ENCODE data around the gene MAML2. TPM values are rescaled to one million over a fixed set of nuclear protein-coding genes. Genes with fewer than 3 reads are reported as not detected.
A peak's percentile ranks its signal among the peaks of the same experiment; 100 is the strongest.
"Not testable (repeated sequence)": the region's sequence is repeated elsewhere in the genome, so short reads cannot be mapped to it uniquely, and the experiment has no call there.

Gene MAML2
- total RNA-seq, 2 experiments from 2014 or later, result 19.2 to 19.3 TPM

DNA sequence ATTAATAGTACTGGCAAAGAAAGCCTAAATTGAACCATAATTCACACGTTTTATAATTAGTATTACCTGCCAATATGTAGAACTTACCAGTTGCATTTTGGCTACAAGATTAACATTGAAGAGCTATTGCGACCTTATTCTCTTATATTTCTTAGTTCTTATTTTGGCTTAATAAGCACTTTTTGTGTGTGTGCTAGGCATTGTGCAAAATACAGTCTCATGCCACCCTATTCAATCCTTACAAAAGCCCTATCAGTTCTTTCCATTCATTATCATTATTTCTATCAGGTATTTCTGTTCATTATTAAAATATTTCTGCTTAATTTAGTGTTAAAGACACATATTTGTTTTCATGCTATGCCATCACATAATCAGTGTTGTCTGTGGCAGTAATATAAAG lies 41.2 kb downstream of the MAML2 start:
- no peak for DNase-seq
- Mint-ChIP-seq H3K4me3 (no peak overlapping the region), H3K27me3 (no peaks in the 10 kb centered on the region), H3K4me1 (peaks cover 17% of the 10 kb centered on the region), H3K27ac (no peak overlapping the region), H3K36me3 (ENCODE audit: low read depth) (peaks cover 6% of the 10 kb centered on the region), H3K9me3 (no peaks in the 10 kb centered on the region)
- ChIA-PET CTCF (no interaction called here), POLR2A (no interaction called here)

DNA sequence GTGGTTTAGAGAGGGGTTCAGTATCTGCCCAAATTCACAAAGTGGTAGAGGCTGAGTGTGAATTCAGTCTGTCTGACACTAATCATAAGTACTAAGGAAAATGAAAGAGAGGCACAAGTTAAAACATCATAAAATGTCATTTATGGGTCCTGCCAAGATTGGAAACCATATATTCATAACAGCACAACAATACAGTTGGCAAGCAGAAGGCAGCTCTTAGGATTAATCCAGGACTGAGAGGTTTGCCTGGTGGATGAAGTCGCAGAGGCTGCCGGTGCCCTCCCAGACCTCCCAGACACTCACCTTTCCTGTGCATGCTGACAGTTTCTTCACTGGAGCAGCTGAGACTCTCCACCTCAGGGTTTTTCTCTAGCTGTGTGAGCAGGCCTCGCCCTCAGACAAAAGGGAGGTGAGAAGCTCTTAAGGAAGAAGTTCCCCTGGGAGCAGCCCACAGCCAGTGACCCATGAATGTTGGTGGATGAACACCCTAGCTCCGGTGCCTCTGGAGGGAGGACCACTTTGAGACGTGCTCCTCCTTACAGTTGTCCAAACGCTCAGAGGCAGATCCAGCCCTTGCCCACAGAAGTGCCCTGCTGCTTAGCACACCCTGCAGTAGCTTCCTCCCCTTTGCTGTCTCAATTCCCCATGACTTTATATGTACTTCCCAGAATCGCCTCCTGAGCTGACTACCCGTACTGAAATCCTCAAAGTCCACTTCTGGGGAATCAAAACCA lies 43.7 kb downstream of the MAML2 start:
- CTCF ChIA-PET, result interaction anchor here (1.2 kb wide), 1 partner anchor 43 kb away, joined by 3 read pairs; no protein-coding TSS in a partner anchor
- H3K27ac Mint-ChIP-seq, result peak overlapping the region; percentile 58

DNA sequence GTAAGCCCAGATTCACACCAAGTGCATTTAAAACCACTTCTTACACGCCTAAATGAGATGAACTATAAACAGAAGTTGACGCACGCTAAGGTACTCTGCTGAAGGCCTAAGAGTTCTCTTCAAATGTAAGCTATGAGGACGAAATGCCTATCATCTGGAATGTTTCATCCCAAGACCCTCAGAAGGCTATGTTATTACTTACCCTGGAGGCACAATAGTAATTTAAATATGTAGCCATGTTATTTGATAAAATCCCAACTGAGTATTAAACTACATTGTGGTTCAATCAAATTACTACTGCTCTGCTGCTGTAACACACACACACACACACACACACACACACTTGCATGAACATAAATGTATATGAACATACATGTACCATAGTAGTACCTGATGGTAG lies 47.6 kb downstream of the MAML2 start:
- no peaks in the 10 kb centered on the region for H3K27me3 Mint-ChIP-seq
- ChIA-PET POLR2A (interaction anchor here (0.7 to 1.2 kb wide), 3 partner anchors 36 to 48 kb away, joined by 3 read pairs; partner anchors contain the start of gene MAML2), CTCF (interaction anchor here (4.1 kb wide), 1 partner anchor 48 kb away, joined by 18 read pairs; the partner anchor contains the start of gene MAML2)
- no peak for DNase-seq
- H3K9me3 Mint-ChIP-seq, result no peaks in the 10 kb centered on the region
- H3K27ac Mint-ChIP-seq, result no peak overlapping the region
- H3K4me1 Mint-ChIP-seq, result peaks cover 42% of the 10 kb centered on the region
- H3K36me3 Mint-ChIP-seq (ENCODE audit: low read depth), result peaks cover 23% of the 10 kb centered on the region
- no peak overlapping the region for H3K4me3 Mint-ChIP-seq

More for the DNA sequence above, 43.7 kb downstream of the MAML2 start:
- Mint-ChIP-seq H3K4me3 (no peak overlapping the region), H3K36me3 (ENCODE audit: low read depth) (peaks cover 9% of the 10 kb centered on the region), H3K27me3 (no peaks in the 10 kb centered on the region), H3K4me1 (peaks cover 25% of the 10 kb centered on the region), H3K9me3 (no peaks in the 10 kb centered on the region)
- POLR2A ChIA-PET, result no interaction called here
- no peak for DNase-seq

DNA sequence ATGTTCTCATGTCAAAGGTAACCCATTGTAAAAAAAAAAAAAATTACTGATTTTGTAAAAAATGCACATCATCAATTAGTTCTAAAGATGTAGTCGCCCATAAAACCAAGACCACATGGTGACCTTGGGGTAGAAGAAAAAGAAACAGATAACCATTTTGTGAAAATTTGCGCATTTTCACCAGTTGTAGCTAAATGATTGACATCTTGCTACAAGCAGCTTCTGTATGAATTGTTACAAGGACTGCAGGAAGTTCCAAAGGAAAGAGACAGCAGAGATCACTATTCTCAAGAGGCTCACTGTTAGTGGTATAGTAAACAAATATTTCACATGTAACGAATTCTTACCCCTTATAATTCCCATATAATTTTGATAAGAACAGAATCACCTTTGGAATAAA lies 48.7 kb downstream of the MAML2 start:
- H3K4me3 Mint-ChIP-seq, result no peak overlapping the region
- H3K27me3 Mint-ChIP-seq, result no peaks in the 10 kb centered on the region
- ChIA-PET POLR2A (interaction anchor here (0.7 to 1.2 kb wide), 4 partner anchors 37 to 51 kb away, joined by 3 to 4 read pairs (median 3); partner anchors contain the start of gene MAML2), CTCF (interaction anchor here (1.0 to 4.1 kb wide), 2 partner anchors 49 to 51 kb away, joined by 3 to 18 read pairs; partner anchors contain the start of gene MAML2)
- H3K36me3 Mint-ChIP-seq (ENCODE audit: low read depth), result peaks cover 17% of the 10 kb centered on the region
- H3K4me1 Mint-ChIP-seq, result peaks cover 45% of the 10 kb centered on the region
- H3K27ac Mint-ChIP-seq, result peak overlapping the region; percentile 13
- H3K9me3 Mint-ChIP-seq, result no peaks in the 10 kb centered on the region
- DNase-seq, result no peak

DNA sequence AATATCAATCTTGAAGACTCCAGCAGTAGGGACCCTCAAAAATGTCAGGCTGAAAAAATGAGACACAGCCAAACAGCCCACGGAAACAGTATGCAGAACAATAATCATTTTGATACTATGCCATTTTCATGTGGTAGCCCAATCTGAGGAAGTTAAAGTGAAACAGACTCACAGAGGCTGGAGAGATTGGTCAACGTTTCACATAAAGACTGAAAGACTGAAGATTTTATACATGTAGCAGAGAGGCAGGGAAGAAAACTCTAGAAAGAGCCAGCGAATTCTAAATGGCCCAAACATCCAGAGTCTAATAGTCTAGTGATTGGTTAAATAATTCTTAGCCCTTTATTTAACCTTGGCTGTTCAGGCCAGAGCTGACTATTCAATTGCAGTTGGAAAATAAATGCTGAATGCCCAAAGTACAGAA lies 49.4 kb downstream of the MAML2 start:
- Mint-ChIP-seq H3K4me1 (peaks cover 49% of the 10 kb centered on the region), H3K4me3 (peak overlapping the region; percentile 30), H3K27ac (peak overlapping the region; percentile 13), H3K27me3 (no peaks in the 10 kb centered on the region), H3K36me3 (ENCODE audit: low read depth) (peaks cover 17% of the 10 kb centered on the region), H3K9me3 (no peaks in the 10 kb centered on the region)
- ChIA-PET POLR2A (interaction anchor here (0.9 to 1.2 kb wide), 2 partner anchors 45 to 50 kb away, joined by 3 to 4 read pairs; partner anchors contain the start of gene MAML2), CTCF (interaction anchor here (1.0 to 4.1 kb wide), 2 partner anchors 50 kb away, joined by 3 to 18 read pairs; partner anchors contain the start of gene MAML2)
- DNase-seq, result no peak

DNA sequence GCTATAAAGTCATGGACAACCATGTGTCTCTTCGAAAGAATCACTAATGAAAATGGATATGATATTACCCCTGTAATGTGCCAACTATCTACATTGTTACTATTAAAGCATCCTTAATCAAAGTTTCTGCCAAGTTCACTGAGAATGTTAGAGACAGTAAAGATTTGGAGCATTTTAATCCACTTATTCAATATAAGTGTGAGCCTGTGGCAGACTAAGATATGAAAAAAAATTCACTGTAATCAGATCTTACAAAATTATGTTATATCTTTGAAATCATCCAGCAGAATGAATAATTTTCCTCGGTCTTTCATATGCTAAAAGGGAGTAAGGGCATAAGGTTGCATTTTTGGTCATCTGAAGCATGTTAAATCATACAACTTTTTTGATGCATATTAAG lies 49.9 kb downstream of the MAML2 start:
- ChIA-PET POLR2A (interaction anchor here (1.5 kb wide), 1 partner anchor 46 kb away, joined by 3 read pairs; no protein-coding TSS in a partner anchor), CTCF (interaction anchor here (4.1 kb wide), 1 partner anchor 50 kb away, joined by 18 read pairs; the partner anchor contains the start of gene MAML2)
- Mint-ChIP-seq H3K4me1 (peaks cover 48% of the 10 kb centered on the region), H3K36me3 (ENCODE audit: low read depth) (peaks cover 18% of the 10 kb centered on the region), H3K27ac (no peak overlapping the region), H3K27me3 (no peaks in the 10 kb centered on the region), H3K4me3 (no peak overlapping the region), H3K9me3 (no peaks in the 10 kb centered on the region)
- no peak for DNase-seq

DNA sequence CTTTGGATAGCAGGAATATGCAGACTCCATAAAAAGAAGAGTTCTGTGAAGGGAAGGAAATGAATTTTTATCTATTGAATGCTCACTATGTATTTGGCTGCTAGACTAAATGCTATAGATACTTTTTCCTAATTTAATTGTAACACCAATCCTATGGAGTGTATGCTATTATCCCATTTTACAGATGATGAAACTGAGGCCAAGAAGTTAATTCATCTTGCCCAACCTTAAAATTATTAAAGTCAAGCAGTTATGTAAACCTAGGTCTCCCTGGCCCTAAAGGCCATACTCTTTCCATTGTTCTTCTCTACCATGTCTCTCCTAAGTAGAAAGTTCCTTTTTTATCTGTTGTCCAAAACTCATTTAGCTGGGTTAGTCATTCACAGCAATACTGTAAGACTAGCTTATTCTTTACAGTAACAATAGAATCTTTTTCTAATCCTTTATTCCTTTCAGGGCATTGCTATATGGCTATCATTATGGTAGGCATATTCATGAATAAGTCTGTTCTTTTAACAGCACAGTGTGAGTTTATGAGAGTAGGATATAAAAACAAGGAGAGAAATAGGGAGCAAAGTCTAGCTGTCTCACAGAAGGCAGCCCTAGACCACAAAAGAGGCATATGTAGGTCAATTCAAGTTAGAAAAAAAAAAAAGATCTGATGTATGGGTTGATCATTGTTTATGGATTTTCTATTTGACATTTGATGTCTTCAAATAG lies 50.5 kb downstream of the MAML2 start:
- DNase-seq, result no peak
- no peaks in the 10 kb centered on the region for H3K27me3 Mint-ChIP-seq
- no peaks in the 10 kb centered on the region for H3K9me3 Mint-ChIP-seq
- ChIA-PET CTCF (interaction anchor here (4.1 kb wide), 1 partner anchor 51 kb away, joined by 18 read pairs; the partner anchor contains the start of gene MAML2), POLR2A (interaction anchor here (1.5 kb wide), 1 partner anchor 47 kb away, joined by 3 read pairs; no protein-coding TSS in a partner anchor)
- peaks cover 52% of the 10 kb centered on the region for H3K4me1 Mint-ChIP-seq
- H3K4me3 Mint-ChIP-seq, result no peak overlapping the region
- no peak overlapping the region for H3K27ac Mint-ChIP-seq
- H3K36me3 Mint-ChIP-seq (ENCODE audit: low read depth), result peaks cover 23% of the 10 kb centered on the region

DNA sequence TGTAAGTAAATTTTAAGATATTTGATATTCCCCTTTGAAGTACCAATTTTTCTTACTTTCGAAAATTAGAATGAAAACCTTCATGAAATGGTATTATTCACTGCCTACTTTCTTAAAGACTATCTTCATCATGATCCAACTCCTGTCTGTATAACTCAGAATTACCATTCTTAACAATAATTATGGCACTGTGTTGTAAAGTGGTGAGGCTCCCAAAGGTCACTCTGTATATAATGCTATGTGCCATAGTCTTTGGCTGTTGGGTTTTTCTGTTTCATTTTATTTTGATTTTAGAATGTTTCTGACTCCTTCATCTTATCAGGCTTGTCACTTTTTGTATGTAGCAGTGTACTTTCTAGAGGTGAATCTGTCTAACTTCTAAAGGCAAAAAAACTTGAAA lies 52.4 kb downstream of the MAML2 start:
- no peak overlapping the region for H3K27ac Mint-ChIP-seq
- H3K9me3 Mint-ChIP-seq, result peaks cover 7% of the 10 kb centered on the region
- POLR2A ChIA-PET, result no interaction called here
- no peaks in the 10 kb centered on the region for H3K27me3 Mint-ChIP-seq
- no peak for DNase-seq
- H3K4me3 Mint-ChIP-seq, result no peak overlapping the region
- CTCF ChIA-PET, result no interaction called here
- H3K36me3 Mint-ChIP-seq (ENCODE audit: low read depth), result peaks cover 32% of the 10 kb centered on the region
- peaks cover 59% of the 10 kb centered on the region for H3K4me1 Mint-ChIP-seq

DNA sequence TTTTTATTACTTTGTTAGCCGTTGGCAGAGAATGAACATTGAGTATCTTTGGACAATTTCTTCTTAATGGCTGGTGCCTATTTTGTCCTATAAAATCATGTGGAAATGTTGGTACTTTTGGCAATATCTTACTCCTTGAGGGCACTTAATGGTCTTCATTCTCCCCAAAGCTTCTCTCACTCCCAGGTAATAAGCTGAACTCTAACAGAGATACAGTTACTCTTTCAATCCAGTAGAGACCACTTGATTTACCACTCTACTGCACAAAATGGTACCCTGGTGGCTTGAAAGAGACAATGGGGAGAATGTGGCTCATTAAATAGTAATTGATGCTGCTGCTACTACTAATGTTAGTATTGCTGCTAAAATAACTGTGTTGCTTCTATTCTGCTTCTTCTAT lies 53.0 kb downstream of the MAML2 start:
- H3K27ac Mint-ChIP-seq, result no peak overlapping the region
- POLR2A ChIA-PET, result no interaction called here
- no peak for DNase-seq
- H3K27me3 Mint-ChIP-seq, result no peaks in the 10 kb centered on the region
- CTCF ChIA-PET, result no interaction called here
- peaks cover 64% of the 10 kb centered on the region for H3K4me1 Mint-ChIP-seq
- H3K9me3 Mint-ChIP-seq, result peaks cover 10% of the 10 kb centered on the region
- H3K36me3 Mint-ChIP-seq (ENCODE audit: low read depth), result peaks cover 38% of the 10 kb centered on the region
- no peak overlapping the region for H3K4me3 Mint-ChIP-seq

DNA sequence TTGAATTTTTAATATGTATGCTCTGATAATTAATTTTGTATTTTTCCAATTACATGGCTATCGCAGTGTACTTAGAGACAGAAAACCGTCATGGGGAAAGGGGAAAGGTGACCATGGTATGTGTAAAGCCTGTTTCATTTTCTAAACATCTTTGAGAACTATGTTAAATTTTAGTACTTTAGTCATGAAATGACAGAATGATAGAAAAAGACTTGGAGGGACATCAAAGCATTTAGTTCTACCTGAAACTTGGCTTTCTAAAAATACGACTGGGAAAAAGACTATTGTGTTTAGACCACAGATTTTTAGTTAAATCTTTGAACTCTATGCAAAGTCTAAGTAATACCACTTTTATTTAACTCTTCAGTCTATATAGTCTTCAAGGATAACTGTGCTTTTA lies 54.1 kb downstream of the MAML2 start:
- CTCF ChIA-PET, result interaction anchor here (0.6 to 2.5 kb wide), 2 partner anchors 53 to 54 kb away, joined by 3 to 10 read pairs; partner anchors contain the start of gene MAML2
- POLR2A ChIA-PET, result no interaction called here

DNA sequence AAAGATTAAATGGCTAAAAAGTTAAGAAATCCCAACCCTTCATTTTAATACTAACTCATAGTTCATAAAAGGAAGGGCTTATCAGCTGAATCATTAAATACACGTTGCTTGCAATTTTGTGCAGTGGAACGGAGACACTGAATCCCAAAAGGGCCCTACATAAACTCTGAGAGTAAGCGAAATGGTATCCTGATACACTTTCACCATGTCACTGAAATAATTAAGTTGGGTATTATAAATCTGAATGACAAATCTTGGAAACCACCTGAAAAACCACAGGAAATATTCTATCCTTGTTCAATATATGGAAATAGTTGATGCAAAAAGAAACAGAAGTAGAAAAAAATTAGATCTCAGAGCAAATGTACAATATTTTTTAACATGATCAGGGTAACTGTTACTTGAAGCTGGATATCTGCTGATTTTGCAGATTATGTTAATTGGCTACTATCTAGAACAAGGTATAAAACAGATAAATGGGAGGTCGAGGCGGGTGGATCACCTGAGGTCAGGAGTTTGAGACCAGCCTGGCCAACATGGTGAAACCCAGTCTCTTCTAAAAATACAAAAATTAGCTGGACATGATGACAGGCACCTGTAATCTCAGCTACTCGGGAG lies 55.1 kb downstream of the MAML2 start:
- ChIA-PET CTCF (interaction anchor here (1.0 to 2.5 kb wide), 3 partner anchors 12 to 54 kb away, joined by 3 to 10 read pairs (median 4); partner anchors contain the start of gene MAML2), POLR2A (interaction anchor here (1.8 kb wide), 1 partner anchor 12 kb away, joined by 6 read pairs; no protein-coding TSS in a partner anchor)
- no peak overlapping the region for H3K27ac Mint-ChIP-seq
- no peaks in the 10 kb centered on the region for H3K27me3 Mint-ChIP-seq
- peaks cover 58% of the 10 kb centered on the region for H3K4me1 Mint-ChIP-seq
- H3K9me3 Mint-ChIP-seq, result peaks cover 10% of the 10 kb centered on the region
- no peak for DNase-seq
- peaks cover 44% of the 10 kb centered on the region for H3K36me3 Mint-ChIP-seq (ENCODE audit: low read depth)
- no peak overlapping the region for H3K4me3 Mint-ChIP-seq

More for the DNA sequence above, 54.1 kb downstream of the MAML2 start:
- H3K4me1 Mint-ChIP-seq, result peaks cover 63% of the 10 kb centered on the region
- no peak for DNase-seq
- H3K27me3 Mint-ChIP-seq, result no peaks in the 10 kb centered on the region
- no peak overlapping the region for H3K4me3 Mint-ChIP-seq
- peaks cover 39% of the 10 kb centered on the region for H3K36me3 Mint-ChIP-seq (ENCODE audit: low read depth)
- peaks cover 10% of the 10 kb centered on the region for H3K9me3 Mint-ChIP-seq
- H3K27ac Mint-ChIP-seq, result no peak overlapping the region

DNA sequence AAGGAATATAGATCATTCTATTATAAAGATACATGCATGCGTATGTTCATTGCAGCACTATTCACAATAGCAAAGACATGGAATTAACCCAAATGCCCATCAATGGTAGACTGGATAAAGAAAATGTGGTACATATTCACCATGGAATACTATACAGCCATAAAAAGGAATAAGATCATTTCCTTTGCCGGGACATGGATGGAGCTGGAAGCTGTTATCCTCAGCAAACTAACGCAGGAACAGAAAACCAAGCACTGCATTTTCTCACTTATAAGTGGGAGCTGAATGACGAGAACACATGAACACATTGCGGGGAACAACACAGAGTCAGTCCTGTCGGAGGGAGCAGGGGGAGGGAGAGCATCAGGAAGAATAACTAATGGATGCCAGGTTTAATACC lies 57.0 kb downstream of the MAML2 start:
- Mint-ChIP-seq H3K36me3 (ENCODE audit: low read depth) (peaks cover 41% of the 10 kb centered on the region), H3K4me1 (peaks cover 54% of the 10 kb centered on the region), H3K9me3 (peaks cover 10% of the 10 kb centered on the region)
- CTCF ChIA-PET, H3K27ac Mint-ChIP-seq, H3K27me3 Mint-ChIP-seq, H3K4me3 Mint-ChIP-seq, DNase-seq: not testable (repeated sequence)
- POLR2A ChIA-PET, result interaction anchor here (1.5 kb wide), 1 partner anchor 53 kb away, joined by 4 read pairs; no protein-coding TSS in a partner anchor

All from activated CD4-positive, alpha-beta memory T cell treated with anti-CD3 and anti-CD28 coated beads, Interleukin-2, amount 10 ng/mL, durations not matched to agents 7 days and 5 days (primary cell).